IPS-15b (cell line): ENCODE measurements around the gene HHEX.
"Not testable (repeated sequence)": the region's sequence is repeated elsewhere in the genome, so short reads cannot be mapped to it uniquely, and the experiment has no call there.

Source experiments
- H3K27me3 ChIP-seq: one replicate; pipeline ENCODE4 v1.6.1; 2013; ENCODE audit warnings: low read length; ENCODE audit not compliant: control insufficient read depth, insufficient read depth
- H3K36me3 ChIP-seq: one replicate; pipeline ENCODE4 v1.6.1; 2013; ENCODE audit warnings: low read length; ENCODE audit not compliant: control insufficient read depth, insufficient read depth
- H3K4me1 ChIP-seq: one replicate; pipeline ENCODE4 v1.6.1; 2013; ENCODE audit warnings: mild to moderate bottlenecking, low read length; ENCODE audit not compliant: control insufficient read depth, insufficient read depth
- H3K4me3 ChIP-seq: one replicate; pipeline ENCODE4 v1.5.1; 2013; ENCODE audit warnings: low read depth, low read length
- H3K9ac ChIP-seq: one replicate; pipeline ENCODE4 v1.6.1; 2013; ENCODE audit warnings: low read depth, mild to moderate bottlenecking, low read length
- H3K9me3 ChIP-seq: one replicate; pipeline ENCODE4 v1.6.1; 2013; ENCODE audit warnings: mild to moderate bottlenecking, low read length; ENCODE audit not compliant: control insufficient read depth, insufficient read depth

The HHEX gene

GRCh38 chr10:92719991-92720830, 30.5 kb downstream of the HHEX start:
- no peak overlapping the region for H3K9ac ChIP-seq
- no peaks in the 10 kb centered on the region for H3K36me3 ChIP-seq
- no peak overlapping the region for H3K4me3 ChIP-seq
- no peaks in the 10 kb centered on the region for H3K9me3 ChIP-seq
- no peaks in the 10 kb centered on the region for H3K27me3 ChIP-seq
- no peaks in the 10 kb centered on the region for H3K4me1 ChIP-seq

- no peaks in the 10 kb centered on the region for H3K9me3 ChIP-seq
- no peaks in the 10 kb centered on the region for H3K27me3 ChIP-seq
- no peaks in the 10 kb centered on the region for H3K4me1 ChIP-seq
- no peak overlapping the region for H3K9ac ChIP-seq
- no peaks in the 10 kb centered on the region for H3K36me3 ChIP-seq
- no peak overlapping the region for H3K4me3 ChIP-seq
Measured at GRCh38 chr10:92720831-92721165, 31.0 kb downstream of the HHEX start.

GRCh38 chr10:92722349-92722748, 32.6 kb downstream of the HHEX start:
- Histone ChIP-seq H3K4me1 (peaks cover 6% of the 10 kb centered on the region), H3K9me3 (no peaks in the 10 kb centered on the region), H3K9ac (no peak overlapping the region)

GRCh38 chr10:92727141-92727540, 37.4 kb downstream of the HHEX start:
- H3K9me3 ChIP-seq = no peaks in the 10 kb centered on the region
- H3K36me3 ChIP-seq = no peaks in the 10 kb centered on the region
- peaks cover 7% of the 10 kb centered on the region for H3K4me1 ChIP-seq
- H3K4me3 ChIP-seq = no peak overlapping the region
- no peaks in the 10 kb centered on the region for H3K27me3 ChIP-seq
- no peak overlapping the region for H3K9ac ChIP-seq

More at GRCh38 chr10:92722349-92722748, 32.6 kb downstream of the HHEX start:
- Histone ChIP-seq H3K36me3 (no peaks in the 10 kb centered on the region), H3K4me3 (no peak overlapping the region), H3K27me3 (no peaks in the 10 kb centered on the region)

GRCh38 chr10:92727550-92727949, 37.8 kb downstream of the HHEX start:
- Histone ChIP-seq H3K9ac (no peak overlapping the region), H3K9me3 (no peaks in the 10 kb centered on the region), H3K4me3 (no peak overlapping the region), H3K4me1 (peaks cover 7% of the 10 kb centered on the region), H3K36me3 (no peaks in the 10 kb centered on the region), H3K27me3 (no peaks in the 10 kb centered on the region)

GRCh38 chr10:92729886-92730285, 40.1 kb downstream of the HHEX start:
- H3K36me3 ChIP-seq = no peaks in the 10 kb centered on the region
- no peak overlapping the region for H3K9ac ChIP-seq
- peaks cover 7% of the 10 kb centered on the region for H3K4me1 ChIP-seq
- H3K9me3 ChIP-seq = no peaks in the 10 kb centered on the region
- no peak overlapping the region for H3K4me3 ChIP-seq
- H3K27me3 ChIP-seq = no peaks in the 10 kb centered on the region

- H3K36me3 ChIP-seq = no peaks in the 10 kb centered on the region
- no peaks in the 10 kb centered on the region for H3K27me3 ChIP-seq
- H3K4me3 ChIP-seq = no peak overlapping the region
- H3K4me1 ChIP-seq = no peaks in the 10 kb centered on the region
- no peak overlapping the region for H3K9ac ChIP-seq
- no peaks in the 10 kb centered on the region for H3K9me3 ChIP-seq
Measured at GRCh38 chr10:92732958-92733357, 43.2 kb downstream of the HHEX start.

- H3K9me3 ChIP-seq = no peaks in the 10 kb centered on the region
- no peak overlapping the region for H3K4me3 ChIP-seq
- H3K27me3 ChIP-seq = no peaks in the 10 kb centered on the region
- no peaks in the 10 kb centered on the region for H3K36me3 ChIP-seq
- no peaks in the 10 kb centered on the region for H3K4me1 ChIP-seq
- H3K9ac ChIP-seq = no peak overlapping the region
Measured at GRCh38 chr10:92734301-92734700, 44.5 kb downstream of the HHEX start.

GRCh38 chr10:92735938-92736337, 46.2 kb downstream of the HHEX start:
- Histone ChIP-seq H3K4me1 (no peaks in the 10 kb centered on the region), H3K4me3 (no peak overlapping the region), H3K9me3 (no peaks in the 10 kb centered on the region), H3K9ac (no peak overlapping the region), H3K27me3 (no peaks in the 10 kb centered on the region), H3K36me3 (no peaks in the 10 kb centered on the region)

GRCh38 chr10:92737484-92737883, 47.7 kb downstream of the HHEX start:
- Histone ChIP-seq H3K9me3 (no peaks in the 10 kb centered on the region), H3K27me3 (no peaks in the 10 kb centered on the region), H3K4me1 (no peaks in the 10 kb centered on the region), H3K36me3 (no peaks in the 10 kb centered on the region), H3K9ac (no peak overlapping the region), H3K4me3 (no peak overlapping the region)

GRCh38 chr10:92740762-92741161, 51.0 kb downstream of the HHEX start:
- no peak overlapping the region for H3K4me3 ChIP-seq
- no peak overlapping the region for H3K9ac ChIP-seq
- H3K4me1 ChIP-seq = no peaks in the 10 kb centered on the region
- no peaks in the 10 kb centered on the region for H3K36me3 ChIP-seq
- no peaks in the 10 kb centered on the region for H3K27me3 ChIP-seq
- no peaks in the 10 kb centered on the region for H3K9me3 ChIP-seq

GRCh38 chr10:92741741-92742140, 52.0 kb downstream of the HHEX start:
- H3K9ac ChIP-seq, H3K27me3 ChIP-seq: not testable (repeated sequence)

More at GRCh38 chr10:92741741-92742140, 52.0 kb downstream of the HHEX start:
- H3K9me3 ChIP-seq, H3K36me3 ChIP-seq, H3K4me1 ChIP-seq, H3K4me3 ChIP-seq: not testable (repeated sequence)
